Thymus (tissue), 11 donors: ENCODE results near the gene SH3RF3. TPM values are rescaled to one million over a fixed set of nuclear protein-coding genes. Genes with fewer than 3 reads are reported as not detected.

Experiments
- DNase-seq, 9 donors: peaks; one replicate each; pipeline ENCODE4 v3.0.0-alpha.2; 2013; ENCODE audit warnings: low spot score in 9 of 9, low read depth in 6 of 9, missing footprints in 1 of 9
- H3K27ac ChIP-seq, 2 donors: one replicate each; pipeline ENCODE4 v1.5.1; 2013; ENCODE audit warnings: control low read depth in 1 of 2, low read depth in 1 of 2, low read length in 1 of 2, mild to moderate bottlenecking in 1 of 2, moderate library complexity in 1 of 2
- H3K27me3 ChIP-seq, 2 donors: one replicate each; pipeline ENCODE4 v1.5.1; 2013; ENCODE audit warnings: low read length in 1 of 2; ENCODE audit not compliant: control insufficient read depth in 2 of 2, insufficient read depth in 1 of 2
- H3K36me3 ChIP-seq, 2 donors: one replicate each; pipeline ENCODE4 v1.5.1; 2013; ENCODE audit warnings: low read length in 1 of 2, mild to moderate bottlenecking in 1 of 2, moderate library complexity in 1 of 2; ENCODE audit not compliant: control insufficient read depth in 2 of 2, insufficient read depth in 2 of 2
- H3K4me1 ChIP-seq, 2 donors: one replicate each; pipeline ENCODE4 v1.5.1; 2013; ENCODE audit warnings: low read length in 2 of 2; ENCODE audit not compliant: control insufficient read depth in 2 of 2, insufficient read depth in 2 of 2
- H3K4me3 ChIP-seq, 2 donors: one replicate each; pipeline ENCODE4 v1.5.1; 2013; ENCODE audit warnings: low read length in 2 of 2, control low read depth in 1 of 2, mild to moderate bottlenecking in 1 of 2
- H3K9me3 ChIP-seq, 2 donors: one replicate each; pipeline ENCODE4 v1.5.1; 2013; ENCODE audit warnings: low read length in 1 of 2, mild to moderate bottlenecking in 1 of 2; ENCODE audit not compliant: control insufficient read depth in 2 of 2, insufficient read depth in 1 of 2
- WGBS: extraction: QIAGEN DNeasy Blood & Tissue Kit; methylation state at CpG from one replicate; pipeline ENCODE4 v1.1.7; 2013; 5-methylcytosine and 5-hydroxymethylcytosine counted together
- polyA plus RNA-seq: library from polyadenylated mRNA; stranded (reverse); fragments of 200-250 nt; gene quantifications from one replicate; pipeline ENCODE4 v1.2.3, GENCODE V29; 2013
- total RNA-seq: library from RNA; stranded (reverse); fragments of 120-200 nt; gene quantifications from one replicate; pipeline ENCODE4 v1.2.4, GENCODE V29; 2013
- donor health status: healthy.

Gene SH3RF3
- total and polyA plus RNA-seq, 2 donors = 3.2 to 8.2 TPM

DNA sequence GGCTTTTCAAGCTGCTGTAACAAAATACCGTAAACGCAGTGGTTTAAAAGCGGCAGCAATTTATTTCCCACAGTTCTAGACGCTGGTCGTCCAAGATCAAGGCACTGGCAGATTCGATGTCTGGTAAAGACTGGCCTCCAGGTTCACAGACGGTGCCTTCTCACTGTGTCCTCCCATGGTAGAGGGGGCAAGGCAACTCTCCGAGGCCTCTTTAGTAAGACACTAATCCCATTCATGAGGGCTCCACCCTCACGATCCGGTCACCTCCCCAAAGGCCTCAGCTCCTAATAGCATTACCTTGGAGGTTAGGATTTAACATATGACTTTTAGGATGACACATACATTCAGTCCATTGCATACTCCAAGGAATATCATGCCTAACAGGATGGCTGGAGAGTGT is 117.2 kb downstream of the SH3RF3 start:
- WGBS = 97% methylated on average over 10 of the region's 10 CpGs
- no peaks in the 10 kb centered on the region for H3K9me3 ChIP-seq
- H3K27ac ChIP-seq = no peak overlapping the region
- no peak for DNase-seq
- no peaks in the 10 kb centered on the region for H3K36me3 ChIP-seq
- H3K27me3 ChIP-seq = peaks cover 0 to 3% of the 10 kb centered on the region in 2 donors
- H3K4me1 ChIP-seq = peaks cover 0 to 11% of the 10 kb centered on the region in 2 donors
- H3K4me3 ChIP-seq = no peak overlapping the region

DNA sequence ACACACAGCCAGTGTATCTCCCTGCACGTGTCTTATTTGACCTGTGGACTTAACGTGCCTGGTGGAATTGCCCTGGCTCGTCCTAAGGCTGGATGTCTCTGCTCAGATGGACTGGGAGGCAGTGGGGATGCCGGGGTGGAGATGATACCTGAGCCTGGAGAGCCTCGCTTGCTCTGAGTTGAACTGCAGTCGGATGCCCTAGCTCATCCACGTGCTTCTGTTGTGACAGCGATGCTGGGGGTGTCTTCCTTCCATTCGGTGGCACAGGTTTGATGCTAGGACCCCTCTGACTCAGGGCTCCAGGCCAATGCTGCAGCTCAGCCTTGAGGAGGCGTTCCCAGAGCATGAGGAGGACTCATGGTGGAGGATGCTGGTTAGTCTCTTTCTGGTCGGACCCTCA is 117.6 kb downstream of the SH3RF3 start:
- DNase-seq = no peak
- H3K4me3 ChIP-seq = no peak overlapping the region
- WGBS = 93% methylated on average over 11 of the region's 11 CpGs
- H3K27me3 ChIP-seq = peaks cover 0 to 3% of the 10 kb centered on the region in 2 donors
- no peak overlapping the region for H3K27ac ChIP-seq
- H3K36me3 ChIP-seq = no peaks in the 10 kb centered on the region
- H3K9me3 ChIP-seq = no peaks in the 10 kb centered on the region
- peaks cover 0 to 11% of the 10 kb centered on the region in 2 donors for H3K4me1 ChIP-seq

DNA sequence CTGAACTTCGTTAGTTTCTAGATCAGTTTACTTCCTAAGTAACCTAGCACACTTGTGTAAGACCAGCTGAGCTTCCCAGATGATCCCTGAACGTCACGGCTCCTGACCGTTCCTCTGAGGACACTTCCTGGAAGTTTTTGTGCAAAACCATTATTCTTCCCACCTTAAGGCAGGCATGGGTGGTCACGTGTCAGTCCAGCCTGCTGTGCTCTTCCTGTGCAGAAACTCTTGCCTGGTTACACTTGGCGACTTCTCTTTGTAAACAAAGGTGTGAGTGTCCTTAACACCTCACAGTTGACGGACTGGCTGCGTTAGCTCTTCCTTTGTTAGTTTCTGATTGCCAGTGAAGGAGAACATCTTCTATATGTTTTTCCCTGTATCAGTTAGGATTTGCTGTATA is 118.3 kb downstream of the SH3RF3 start:
- no peaks in the 10 kb centered on the region for H3K36me3 ChIP-seq
- WGBS = 90% methylated on average over 8 of the region's 8 CpGs
- H3K27ac ChIP-seq = no peak overlapping the region
- H3K4me3 ChIP-seq = no peak overlapping the region
- no peak for DNase-seq
- no peaks in the 10 kb centered on the region for H3K9me3 ChIP-seq
- peaks cover 0 to 9% of the 10 kb centered on the region in 2 donors for H3K4me1 ChIP-seq
- H3K27me3 ChIP-seq = peaks cover 0 to 3% of the 10 kb centered on the region in 2 donors

DNA sequence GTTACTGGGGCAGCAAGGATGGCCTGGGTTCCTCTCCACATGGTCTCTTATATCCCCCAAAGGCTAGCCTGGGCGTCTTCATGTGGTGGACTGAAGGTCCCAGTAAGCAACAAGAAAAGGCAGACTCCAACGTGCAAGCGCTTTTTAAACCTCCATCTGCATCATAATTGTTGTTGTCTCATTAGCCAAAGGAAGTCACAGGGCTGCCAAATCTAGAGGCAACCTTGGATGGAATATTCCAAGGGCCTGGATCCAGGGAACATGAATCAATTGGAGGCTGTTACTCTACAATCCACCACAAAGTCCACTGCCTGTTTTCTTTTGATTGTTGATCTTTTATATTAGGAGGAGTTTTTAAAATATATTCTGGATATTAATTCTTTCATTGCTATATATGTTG is 118.8 kb downstream of the SH3RF3 start:
- Histone ChIP-seq H3K4me1 (peaks cover 0 to 9% of the 10 kb centered on the region in 2 donors), H3K27ac (no peak overlapping the region), H3K4me3 (no peak overlapping the region), H3K36me3 (no peaks in the 10 kb centered on the region), H3K9me3 (no peaks in the 10 kb centered on the region), H3K27me3 (peaks cover 0 to 3% of the 10 kb centered on the region in 2 donors)
- 95% methylated on average over 3 of the region's 3 CpGs for WGBS
- no peak for DNase-seq

DNA sequence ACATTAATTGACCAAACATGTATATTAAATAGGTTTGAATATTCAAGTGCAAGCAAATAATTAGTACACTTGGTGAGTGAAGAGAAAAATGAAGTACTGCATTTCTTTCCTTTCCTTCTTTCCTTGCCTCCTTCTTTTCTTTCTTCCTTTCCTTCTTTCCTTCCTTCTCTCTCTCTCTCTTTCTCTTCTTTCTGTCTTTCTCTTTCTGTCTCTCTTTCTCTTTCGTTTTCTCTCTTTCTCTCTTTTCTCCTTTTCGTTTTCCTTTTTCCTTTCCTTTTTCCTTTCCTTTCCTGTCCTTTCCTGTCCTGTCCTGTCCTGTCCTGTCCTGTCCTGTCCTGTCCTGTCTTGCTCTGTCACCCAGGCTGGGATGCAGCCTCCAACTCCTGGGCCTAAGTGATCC is 119.6 kb downstream of the SH3RF3 start:
- H3K27me3 ChIP-seq = peaks cover 0 to 3% of the 10 kb centered on the region in 2 donors
- H3K4me3 ChIP-seq = no peak overlapping the region
- no peaks in the 10 kb centered on the region for H3K9me3 ChIP-seq
- WGBS = 89% methylated on average over 2 of the region's 2 CpGs
- H3K36me3 ChIP-seq = no peaks in the 10 kb centered on the region
- no peak for DNase-seq
- no peak overlapping the region for H3K27ac ChIP-seq
- peaks cover 0 to 3% of the 10 kb centered on the region in 2 donors for H3K4me1 ChIP-seq

DNA sequence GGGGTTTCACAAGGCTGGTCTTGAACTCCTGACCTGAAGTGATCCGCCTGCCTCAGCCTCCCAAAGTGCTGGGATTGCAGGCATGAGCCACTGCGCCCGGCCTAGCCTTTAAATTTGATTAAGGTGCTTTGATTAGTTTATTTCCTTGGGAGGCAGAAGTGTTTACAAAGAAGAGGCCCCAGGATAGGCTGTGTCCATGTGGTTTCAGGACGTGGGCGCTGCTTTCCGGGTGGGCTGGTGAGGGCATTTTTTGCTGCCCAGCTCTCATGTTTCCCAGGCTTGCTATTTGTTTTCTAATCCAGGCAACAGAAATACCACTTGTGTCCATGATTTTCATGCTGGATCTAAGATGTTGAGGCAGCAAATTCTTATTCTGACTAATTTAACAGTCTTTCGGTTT is 124.2 kb downstream of the SH3RF3 start:
- no peaks in the 10 kb centered on the region for H3K9me3 ChIP-seq
- WGBS = 99% methylated on average over 7 of the region's 7 CpGs
- H3K27ac ChIP-seq = no peak overlapping the region
- DNase-seq = no peak
- peaks cover 0 to 3% of the 10 kb centered on the region in 2 donors for H3K27me3 ChIP-seq
- H3K36me3 ChIP-seq = no peaks in the 10 kb centered on the region
- no peak overlapping the region for H3K4me3 ChIP-seq
- no peaks in the 10 kb centered on the region for H3K4me1 ChIP-seq

DNA sequence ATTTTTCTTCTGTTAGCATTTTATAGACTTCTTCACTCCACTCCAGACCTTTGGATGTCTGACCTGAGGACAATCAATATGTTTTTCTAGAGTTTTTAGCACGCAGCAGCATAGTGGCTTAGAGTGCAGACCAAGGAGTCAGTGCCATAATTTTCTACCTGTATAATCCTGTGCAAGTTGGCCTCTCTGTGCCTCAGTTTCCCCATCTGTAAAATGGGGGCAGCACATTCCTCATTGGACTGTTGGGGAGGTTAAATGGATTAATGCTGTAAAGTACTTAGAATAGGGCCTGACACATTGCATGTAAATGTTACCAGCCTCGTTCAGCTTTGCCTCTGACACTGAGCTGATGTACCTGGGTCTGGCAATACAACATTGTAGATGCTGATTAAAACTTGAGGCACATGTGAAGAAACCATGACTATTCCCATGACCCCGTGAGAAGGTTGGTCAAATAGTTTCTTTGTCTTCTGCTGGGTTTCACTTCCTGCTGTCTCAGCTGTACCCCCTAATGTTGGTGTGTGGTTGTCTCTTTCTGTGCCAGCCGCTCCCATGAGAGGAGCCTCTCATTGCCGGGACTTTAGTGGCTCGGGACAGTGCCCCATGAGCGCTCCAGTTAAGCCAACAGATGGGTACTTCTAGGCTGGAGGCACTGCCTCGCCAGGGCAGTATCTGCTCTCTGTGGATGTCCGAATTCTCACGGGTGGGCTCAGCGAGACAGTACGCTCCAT is 125.3 kb downstream of the SH3RF3 start:
- 94% methylated on average over 12 of the region's 12 CpGs for WGBS
- Histone ChIP-seq H3K27ac (no peak overlapping the region), H3K9me3 (no peaks in the 10 kb centered on the region), H3K4me1 (no peaks in the 10 kb centered on the region), H3K27me3 (peaks cover 0 to 3% of the 10 kb centered on the region in 2 donors), H3K36me3 (no peaks in the 10 kb centered on the region), H3K4me3 (no peak overlapping the region)
- DNase-seq = no peak

DNA sequence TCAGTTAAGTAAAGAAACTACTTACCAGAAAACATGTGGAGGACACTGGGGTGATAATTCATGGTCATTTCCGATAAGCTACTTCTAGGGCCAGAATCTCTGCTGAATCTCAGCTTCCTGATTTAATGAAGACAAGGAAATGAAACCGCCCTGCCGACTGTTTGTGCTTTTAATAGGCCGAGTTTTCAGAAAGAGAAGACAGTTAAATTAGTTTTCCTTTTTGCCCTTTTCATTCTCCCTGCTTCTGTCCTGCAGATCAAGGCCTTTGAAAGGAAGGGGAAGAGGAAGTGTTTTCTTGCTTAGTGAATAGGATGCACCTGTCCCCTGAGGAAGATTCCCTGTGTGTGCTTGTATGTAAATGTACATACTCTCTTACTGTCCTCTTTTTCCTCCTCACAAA is 126.6 kb downstream of the SH3RF3 start:
- no peak overlapping the region for H3K4me3 ChIP-seq
- no peak overlapping the region for H3K27ac ChIP-seq
- H3K36me3 ChIP-seq = no peaks in the 10 kb centered on the region
- no peaks in the 10 kb centered on the region for H3K4me1 ChIP-seq
- DNase-seq = no peak
- 28% methylated on average over 4 of the region's 4 CpGs for WGBS
- no peaks in the 10 kb centered on the region for H3K9me3 ChIP-seq
- H3K27me3 ChIP-seq = peaks cover 0 to 3% of the 10 kb centered on the region in 2 donors

DNA sequence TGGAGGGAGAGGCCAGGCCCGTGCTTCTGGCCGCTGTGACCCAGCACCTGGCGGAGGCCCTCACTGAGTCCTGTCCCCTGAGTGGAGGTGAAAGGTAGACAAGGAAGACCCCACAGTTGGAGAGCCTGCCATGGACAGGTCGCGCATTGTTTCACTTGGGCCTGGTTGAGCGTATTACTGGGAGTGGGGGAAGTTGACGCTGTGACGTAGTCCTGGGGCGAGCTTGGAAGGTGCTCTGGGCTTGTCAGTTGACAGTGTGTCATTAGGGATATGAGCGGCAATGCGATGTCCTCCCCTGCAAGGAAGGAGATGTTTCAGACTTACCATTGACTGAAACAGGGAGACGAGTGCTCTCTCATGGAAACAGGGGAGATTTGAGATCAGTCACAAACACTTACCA is 127.1 kb downstream of the SH3RF3 start:
- Histone ChIP-seq H3K4me3 (no peak overlapping the region), H3K27ac (no peak overlapping the region), H3K4me1 (no peaks in the 10 kb centered on the region), H3K9me3 (no peaks in the 10 kb centered on the region), H3K27me3 (peaks cover 0 to 3% of the 10 kb centered on the region in 2 donors), H3K36me3 (no peaks in the 10 kb centered on the region)
- DNase-seq = no peak
- whole genome bisulfite sequencing = 96% methylated on average over 12 of the region's 12 CpGs
